HepG2 (cell line): Measurements from ENCODE around the gene UCN2. TPM values are rescaled to one million over a fixed set of nuclear protein-coding genes. Genes with fewer than 3 reads are reported as not detected.

Experiments used
- BHLHE40 ChIP-seq: IDR thresholded peaks from 2 replicates; pipeline ENCODE4 v1.6.1; 2011; ENCODE audit warnings: low read length, improper control_type of control experiment
- CAMTA2 ChIP-seq: sonication (generic); formaldehyde crosslinking; IDR thresholded peaks from 2 replicates; pipeline ENCODE4 v1.4.0; 2020; ENCODE audit warnings: mild to moderate bottlenecking, missing genetic modification reagents, borderline replicate concordance
- KDM2A ChIP-seq: sonication (generic); formaldehyde crosslinking; IDR thresholded peaks from 2 replicates; pipeline ENCODE4 v1.4.0; 2020; ENCODE audit warnings: low read depth, missing genetic modification reagents, borderline replicate concordance
- KDM5A ChIP-seq: fragments of 200-600 bp; sonication (generic); IDR thresholded peaks from 2 replicates; pipeline ENCODE4 v1.7.0; 2018; ENCODE audit warnings: antibody characterized with exemption, mild to moderate bottlenecking, low read length, borderline replicate concordance
- NAIF1 ChIP-seq: sonication (generic); formaldehyde crosslinking; IDR thresholded peaks from 2 replicates; pipeline ENCODE4 v1.5.0; 2020; ENCODE audit warnings: mild to moderate bottlenecking, missing genetic modification reagents, borderline replicate concordance
- NFE2 ChIP-seq: sonication (generic); formaldehyde crosslinking; IDR thresholded peaks from 2 replicates; pipeline ENCODE4 v1.4.0; 2020; ENCODE audit warnings: missing genetic modification reagents
- PHF8 ChIP-seq: sonication (generic); formaldehyde crosslinking; IDR thresholded peaks from 2 replicates; pipeline ENCODE4 v1.5.0; 2020; ENCODE audit warnings: missing genetic modification reagents
- SMAD3 ChIP-seq: sonication (generic); formaldehyde crosslinking; IDR thresholded peaks from 2 replicates; pipeline ENCODE4 v1.4.0; 2020; ENCODE audit warnings: missing genetic modification reagents
- SRY ChIP-seq: sonication (generic); formaldehyde crosslinking; IDR thresholded peaks from 2 replicates; pipeline ENCODE4 v1.8.0; 2022; ENCODE audit warnings: mild to moderate bottlenecking, missing genetic modification reagents
- ZBTB7B ChIP-seq: sonication (generic); formaldehyde crosslinking; IDR thresholded peaks from 2 replicates; pipeline ENCODE4 v1.4.0; 2020; ENCODE audit warnings: missing genetic modification reagents
- ZFP82 ChIP-seq: sonication (generic); formaldehyde crosslinking; IDR thresholded peaks from 2 replicates; pipeline ENCODE4 v1.5.1; 2020; ENCODE audit warnings: mild to moderate bottlenecking, missing genetic modification reagents, borderline replicate concordance
- ZNF235 ChIP-seq: sonication (generic); formaldehyde crosslinking; IDR thresholded peaks from 2 replicates; pipeline ENCODE4 v1.8.1; 2023; ENCODE audit warnings: mild to moderate bottlenecking, missing genetic modification reagents, borderline replicate concordance
- ZNF317 ChIP-seq: sonication (generic); formaldehyde crosslinking; IDR thresholded peaks from 2 replicates; pipeline ENCODE4 v1.5.0; 2020; ENCODE audit warnings: mild to moderate bottlenecking, missing genetic modification reagents
- ZNF747 ChIP-seq: sonication (generic); formaldehyde crosslinking; IDR thresholded peaks from 2 replicates; pipeline ENCODE4 v1.8.1; 2023; ENCODE audit warnings: missing genetic modification reagents, mild to moderate bottlenecking, borderline replicate concordance
- polyA plus RNA-seq, 8 experiments: library from polyadenylated mRNA; depleted of rRNA in 3 of 8; stranded (reverse) in 7 of 8; unstranded in 1 of 8; fragments of >200 nt; fragmentation: Illumina TruSeq in 4 of 8; extraction: Trizol in 4 of 8; gene quantifications; 2 replicates each; pipeline versions ENCODE4 v1.2.1 to v1.2.3, GENCODE V29; 2011 to 2016; ENCODE audit warnings: low read depth in 4 of 8, missing spikeins in 1 of 8, mixed read lengths in 1 of 8; ENCODE audit not compliant: insufficient read depth in 1 of 8
- total RNA-seq, 5 experiments: library from RNA; depleted of rRNA; stranded (reverse); fragments of >200 nt; fragmentation: Illumina TruSeq; extraction: Trizol; gene quantifications; 2 replicates each; pipeline ENCODE4 v1.2.3, GENCODE V29; 2016; ENCODE audit warnings: low read depth in 1 of 5
- TF ChIP-seq, protein P1 (sequence below): sonication (generic); formaldehyde crosslinking; IDR thresholded peaks from 2 replicates; pipeline ENCODE4 v1.5.0; 2020; ENCODE audit warnings: missing genetic modification reagents
- TF ChIP-seq, protein P2 (sequence below): IDR thresholded peaks from 2 replicates; pipeline ENCODE4 v1.6.1; 2016; ENCODE audit warnings: low read depth
- TF ChIP-seq, protein P3 (sequence below): IDR thresholded peaks from 2 replicates; pipeline ENCODE4 v1.6.1; 2018; ENCODE audit warnings: missing genetic modification reagents, mild to moderate bottlenecking, missing compliant biosample characterization
- TF ChIP-seq, protein P4 (sequence below): sonication (generic); formaldehyde crosslinking; IDR thresholded peaks from 2 replicates; pipeline ENCODE4 v1.4.0; 2020; ENCODE audit warnings: missing genetic modification reagents
- TF ChIP-seq, protein P5 (sequence below): sonication (generic); IDR thresholded peaks from 2 replicates; pipeline ENCODE4 v1.6.1; 2016; ENCODE audit warnings: low read depth, borderline replicate concordance

The UCN2 gene
- total and polyA plus RNA-seq, 2 of the 13 experiments (the other 11 are each of a cell fraction or from before 2014, with no cell fraction given) = 0.07 to 1.5 TPM

DNA sequence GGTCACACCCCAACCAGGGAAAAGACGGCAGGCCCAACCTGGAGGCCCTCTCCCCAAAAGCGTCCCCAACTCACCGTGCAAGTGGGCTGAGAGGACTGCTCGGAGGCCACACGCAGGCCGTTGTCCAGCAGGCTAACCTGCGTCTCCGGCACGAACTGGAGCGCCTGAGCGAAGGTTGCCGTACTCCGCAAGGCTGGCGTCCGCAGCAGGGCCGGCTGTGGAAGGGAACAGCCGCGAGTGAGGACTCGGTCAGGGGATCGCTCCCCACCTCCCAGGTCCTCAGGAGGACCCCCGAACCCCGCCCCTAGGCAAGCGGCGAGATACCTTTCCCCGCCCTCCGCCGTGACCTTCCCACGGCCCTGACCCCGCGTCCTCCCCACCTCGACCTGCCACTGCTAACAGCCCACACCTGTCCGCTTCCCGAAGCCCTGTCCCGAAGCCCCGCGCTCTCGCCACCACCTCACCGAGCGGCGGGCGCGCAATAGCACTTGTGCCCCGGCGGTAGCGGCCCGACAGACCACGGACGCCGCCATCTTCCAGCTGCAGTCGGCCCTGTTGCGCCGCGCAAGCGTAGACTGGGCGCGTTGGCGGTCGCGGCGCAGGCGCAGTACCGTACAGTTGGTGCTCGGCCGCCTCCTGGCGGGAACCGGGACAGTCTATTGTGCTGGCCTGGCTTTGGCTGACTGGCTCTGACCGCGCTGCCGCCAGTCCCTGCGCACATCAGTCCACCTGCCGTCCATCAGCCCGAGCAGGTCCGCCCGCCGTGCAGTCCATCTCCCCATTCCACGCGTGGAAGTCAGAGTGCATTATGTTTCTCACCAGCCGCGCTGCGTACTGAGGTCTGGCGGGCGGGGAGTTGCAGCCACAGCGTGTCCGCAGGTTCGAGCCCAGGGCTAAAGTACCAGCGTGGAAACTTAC, 45.8 kb upstream of the UCN2 start, which contains the start of gene UQCRC1 (continued):
- TF ChIP-seq NFE2 (CRISPR knock-in tag) (no peak), ZNF235 (peak; percentile 96; the same call in 1 of the 2 replicates), NAIF1 (CRISPR knock-in tag) (peak; percentile 49; the same call in 1 of the 2 replicates), KDM2A (CRISPR knock-in tag) (peak; percentile 90), ZFP82 (CRISPR knock-in tag) (0 out of 2 replicates have a peak, but pooled peaks have one; percentile 21), ZBTB7B (CRISPR knock-in tag) (no peak; the same call in none of the 2 replicates), PHF8 (CRISPR knock-in tag) (peak; percentile 99), ZNF747 (CRISPR knock-in tag) (peak; percentile 69; the same call in 1 of the 2 replicates), KDM5A (peak; percentile 78), SRY (CRISPR knock-in tag) (peak; percentile 91), BHLHE40 (no peak), CAMTA2 (peak; percentile 94; the same call in 1 of the 2 replicates), SMAD3 (CRISPR knock-in tag) (no peak), ZNF317 (peak; percentile 79)
- TF ChIP-seq, protein P1, sequence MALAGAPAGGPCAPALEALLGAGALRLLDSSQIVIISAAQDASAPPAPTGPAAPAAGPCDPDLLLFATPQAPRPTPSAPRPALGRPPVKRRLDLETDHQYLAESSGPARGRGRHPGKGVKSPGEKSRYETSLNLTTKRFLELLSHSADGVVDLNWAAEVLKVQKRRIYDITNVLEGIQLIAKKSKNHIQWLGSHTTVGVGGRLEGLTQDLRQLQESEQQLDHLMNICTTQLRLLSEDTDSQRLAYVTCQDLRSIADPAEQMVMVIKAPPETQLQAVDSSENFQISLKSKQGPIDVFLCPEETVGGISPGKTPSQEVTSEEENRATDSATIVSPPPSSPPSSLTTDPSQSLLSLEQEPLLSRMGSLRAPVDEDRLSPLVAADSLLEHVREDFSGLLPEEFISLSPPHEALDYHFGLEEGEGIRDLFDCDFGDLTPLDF (CRISPR knock-in tag) = peak; percentile 85
- TF ChIP-seq, protein P2, sequence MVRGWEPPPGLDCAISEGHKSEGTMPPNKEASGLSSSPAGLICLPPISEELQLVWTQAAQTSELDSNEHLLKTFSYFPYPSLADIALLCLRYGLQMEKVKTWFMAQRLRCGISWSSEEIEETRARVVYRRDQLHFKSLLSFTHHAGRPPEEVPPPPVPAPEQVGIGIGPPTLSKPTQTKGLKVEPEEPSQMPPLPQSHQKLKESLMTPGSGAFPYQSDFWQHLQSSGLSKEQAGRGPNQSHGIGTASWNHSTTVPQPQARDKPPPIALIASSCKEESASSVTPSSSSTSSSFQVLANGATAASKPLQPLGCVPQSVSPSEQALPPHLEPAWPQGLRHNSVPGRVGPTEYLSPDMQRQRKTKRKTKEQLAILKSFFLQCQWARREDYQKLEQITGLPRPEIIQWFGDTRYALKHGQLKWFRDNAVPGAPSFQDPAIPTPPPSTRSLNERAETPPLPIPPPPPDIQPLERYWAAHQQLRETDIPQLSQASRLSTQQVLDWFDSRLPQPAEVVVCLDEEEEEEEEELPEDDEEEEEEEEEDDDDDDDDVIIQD = no peak
- TF ChIP-seq, protein P3, sequence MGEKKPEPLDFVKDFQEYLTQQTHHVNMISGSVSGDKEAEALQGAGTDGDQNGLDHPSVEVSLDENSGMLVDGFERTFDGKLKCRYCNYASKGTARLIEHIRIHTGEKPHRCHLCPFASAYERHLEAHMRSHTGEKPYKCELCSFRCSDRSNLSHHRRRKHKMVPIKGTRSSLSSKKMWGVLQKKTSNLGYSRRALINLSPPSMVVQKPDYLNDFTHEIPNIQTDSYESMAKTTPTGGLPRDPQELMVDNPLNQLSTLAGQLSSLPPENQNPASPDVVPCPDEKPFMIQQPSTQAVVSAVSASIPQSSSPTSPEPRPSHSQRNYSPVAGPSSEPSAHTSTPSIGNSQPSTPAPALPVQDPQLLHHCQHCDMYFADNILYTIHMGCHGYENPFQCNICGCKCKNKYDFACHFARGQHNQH (CRISPR knock-in tag) = no peak; the same call in 1 of the 2 replicates
- TF ChIP-seq, protein P4, sequence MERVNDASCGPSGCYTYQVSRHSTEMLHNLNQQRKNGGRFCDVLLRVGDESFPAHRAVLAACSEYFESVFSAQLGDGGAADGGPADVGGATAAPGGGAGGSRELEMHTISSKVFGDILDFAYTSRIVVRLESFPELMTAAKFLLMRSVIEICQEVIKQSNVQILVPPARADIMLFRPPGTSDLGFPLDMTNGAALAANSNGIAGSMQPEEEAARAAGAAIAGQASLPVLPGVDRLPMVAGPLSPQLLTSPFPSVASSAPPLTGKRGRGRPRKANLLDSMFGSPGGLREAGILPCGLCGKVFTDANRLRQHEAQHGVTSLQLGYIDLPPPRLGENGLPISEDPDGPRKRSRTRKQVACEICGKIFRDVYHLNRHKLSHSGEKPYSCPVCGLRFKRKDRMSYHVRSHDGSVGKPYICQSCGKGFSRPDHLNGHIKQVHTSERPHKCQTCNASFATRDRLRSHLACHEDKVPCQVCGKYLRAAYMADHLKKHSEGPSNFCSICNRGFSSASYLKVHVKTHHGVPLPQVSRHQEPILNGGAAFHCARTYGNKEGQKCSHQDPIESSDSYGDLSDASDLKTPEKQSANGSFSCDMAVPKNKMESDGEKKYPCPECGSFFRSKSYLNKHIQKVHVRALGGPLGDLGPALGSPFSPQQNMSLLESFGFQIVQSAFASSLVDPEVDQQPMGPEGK (CRISPR knock-in tag) = peak; percentile 65
- TF ChIP-seq, protein P5, sequence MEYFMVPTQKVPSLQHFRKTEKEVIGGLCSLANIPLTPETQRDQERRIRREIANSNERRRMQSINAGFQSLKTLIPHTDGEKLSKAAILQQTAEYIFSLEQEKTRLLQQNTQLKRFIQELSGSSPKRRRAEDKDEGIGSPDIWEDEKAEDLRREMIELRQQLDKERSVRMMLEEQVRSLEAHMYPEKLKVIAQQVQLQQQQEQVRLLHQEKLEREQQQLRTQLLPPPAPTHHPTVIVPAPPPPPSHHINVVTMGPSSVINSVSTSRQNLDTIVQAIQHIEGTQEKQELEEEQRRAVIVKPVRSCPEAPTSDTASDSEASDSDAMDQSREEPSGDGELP = peak; percentile 57; the same call in 1 of the 2 replicates
